NCI-H2227 (cell line): Measurements from ENCODE around the gene TPRG1L.

ENCODE experiments used
- DNase-seq: peaks from one replicate; lab custom pipeline; 2025; ENCODE audit not compliant: unreplicated experiment; lab: John Stamatoyannopoulos, UW

Gene TPRG1L

DNA sequence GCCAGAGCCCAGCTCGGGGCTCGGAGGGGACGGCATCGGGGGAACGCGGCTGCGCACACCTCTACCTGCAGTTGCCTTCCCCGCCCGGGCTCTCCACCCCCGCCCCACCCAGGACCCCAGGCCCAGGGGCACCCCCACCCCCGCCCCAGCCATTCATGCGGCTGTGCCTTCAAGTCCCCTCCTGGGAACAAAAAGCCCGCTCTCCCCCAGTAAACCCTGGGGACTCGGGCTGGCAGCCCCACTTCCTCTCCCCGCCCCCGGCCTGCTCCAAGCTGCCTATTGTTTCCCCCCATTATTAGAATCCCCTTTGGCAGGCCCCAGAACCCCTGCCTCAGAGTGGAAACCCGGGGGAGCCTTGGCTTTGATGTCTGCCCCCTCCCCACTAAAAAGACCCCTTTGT, 31.5 kb upstream of the TPRG1L start:
- no peak for DNase-seq

GRCh38 chr1:3593745-3594144, 31.1 kb upstream of the TPRG1L start:
- DNase-seq, result no peak

- no peak for DNase-seq
These were observed 30.0 kb upstream of the TPRG1L start for GRCh38 chr1:3594706-3595377.

- DNase-seq, result no peak
These were observed 28.9 kb upstream of the TPRG1L start for GRCh38 chr1:3595949-3596348.

DNA sequence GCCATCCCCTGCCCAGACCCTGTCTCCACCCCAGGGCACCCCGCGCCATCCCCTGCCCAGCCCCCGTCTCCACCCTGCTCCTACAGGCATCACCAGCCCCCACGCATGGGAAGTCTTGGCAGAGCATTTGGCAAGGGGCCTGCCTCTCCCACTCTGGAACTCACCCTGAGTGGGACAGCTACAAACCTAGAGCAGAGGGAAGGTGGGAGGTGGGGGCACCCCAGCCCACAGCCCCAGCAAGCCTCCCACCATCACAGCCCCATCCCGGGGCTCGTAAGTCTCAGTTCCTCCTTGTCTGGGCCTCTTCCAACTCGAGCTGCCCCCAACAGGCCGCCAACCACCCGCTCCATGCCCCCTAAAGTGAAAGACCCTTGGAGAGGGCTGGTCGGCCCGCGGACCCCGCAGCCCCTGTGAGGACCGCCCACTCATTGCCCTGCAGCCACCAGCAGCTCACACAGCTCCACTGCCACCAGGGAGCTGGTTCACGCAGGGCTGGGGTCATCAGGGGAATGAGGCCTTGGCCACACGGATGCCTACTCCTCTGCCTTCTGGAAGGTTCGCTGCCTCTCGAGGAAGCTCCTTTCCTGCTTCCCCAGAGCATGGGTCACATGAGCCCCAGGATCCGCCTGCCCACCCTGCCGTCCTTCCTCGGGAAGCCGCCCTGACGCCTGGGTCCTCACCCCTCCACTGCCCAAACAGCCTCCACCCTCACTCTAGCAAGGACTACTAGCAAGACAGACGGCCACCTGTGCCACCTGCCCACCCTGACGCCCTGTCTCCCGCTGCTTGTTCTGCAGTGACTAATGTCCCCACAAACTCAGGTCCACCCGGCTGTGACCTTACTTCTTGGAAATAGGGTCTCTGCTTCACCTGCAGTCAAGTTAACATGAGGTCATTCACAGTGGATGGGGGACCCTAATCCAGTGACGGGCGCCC, 27.9 kb upstream of the TPRG1L start:
- DNase-seq, result no peak

- no peak for DNase-seq
These were observed 27.2 kb upstream of the TPRG1L start for GRCh38 chr1:3597599-3597964.

DNA sequence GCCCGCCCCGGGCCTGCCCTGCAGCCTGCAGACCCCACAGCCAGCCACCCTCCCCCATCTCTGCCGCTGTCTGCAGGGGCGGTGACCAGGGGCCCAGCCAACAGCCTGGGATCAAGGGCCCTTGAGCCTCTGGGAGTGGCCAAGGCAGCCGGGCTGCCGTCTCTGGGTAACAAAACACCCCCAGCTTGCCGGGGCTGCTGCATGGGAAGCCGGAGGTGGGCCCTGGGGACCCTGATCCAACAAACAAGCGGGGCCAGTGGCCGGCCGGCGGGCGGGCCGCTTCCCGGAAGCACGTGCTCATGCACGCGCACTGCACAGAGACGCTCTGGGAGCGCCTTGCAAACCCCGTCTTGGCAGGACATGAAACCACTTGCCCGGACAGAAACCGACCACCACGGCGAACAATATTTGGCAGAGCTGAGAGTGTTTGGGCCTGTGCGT, 26.7 kb upstream of the TPRG1L start:
- no peak for DNase-seq

DNA sequence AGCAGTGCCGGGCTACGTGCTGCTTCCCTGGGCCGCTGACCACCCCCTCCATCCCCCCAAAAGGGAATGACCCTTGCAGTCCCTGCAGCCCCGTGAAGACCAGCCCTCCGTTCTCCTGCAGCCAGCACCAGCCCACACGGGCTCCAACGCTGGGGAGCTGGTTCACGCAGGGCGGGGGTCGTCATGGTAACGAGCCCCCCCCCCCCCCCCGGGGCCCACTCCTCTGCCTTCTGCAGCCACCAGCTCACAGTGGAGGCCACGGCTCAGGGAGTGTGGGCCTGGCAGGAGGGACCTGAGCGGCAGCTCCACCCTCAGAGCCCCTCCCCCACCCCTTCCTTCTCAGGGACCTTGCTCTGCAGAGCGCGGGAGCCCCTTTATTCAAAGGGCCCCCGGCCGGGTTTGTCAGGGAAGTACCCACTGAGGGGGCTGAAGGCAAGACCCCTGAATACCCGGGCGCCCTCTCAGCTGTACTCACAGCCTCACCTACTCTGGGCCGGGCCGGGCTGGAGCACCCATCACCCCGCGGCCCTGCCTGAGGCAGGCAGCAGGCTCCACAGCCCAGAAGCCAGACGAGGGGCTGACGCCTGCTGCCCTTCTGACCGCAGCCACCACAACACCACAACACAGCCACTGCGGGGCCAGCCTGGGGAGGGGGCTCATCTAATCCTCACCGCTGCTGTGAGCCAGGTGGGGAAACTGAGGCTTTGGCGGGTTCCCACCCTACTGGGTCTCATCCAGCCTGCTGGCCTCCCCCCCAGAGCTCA, 26.1 kb upstream of the TPRG1L start:
- peak; percentile 57 for DNase-seq

GRCh38 chr1:3599286-3599811, 25.5 kb upstream of the TPRG1L start:
- no peak for DNase-seq

- no peak for DNase-seq
These were observed 25.0 kb upstream of the TPRG1L start for GRCh38 chr1:3599816-3600215.

GRCh38 chr1:3600354-3600753, 24.5 kb upstream of the TPRG1L start:
- DNase-seq, result no peak

GRCh38 chr1:3601743-3602142, 23.1 kb upstream of the TPRG1L start:
- DNase-seq, result no peak

DNA sequence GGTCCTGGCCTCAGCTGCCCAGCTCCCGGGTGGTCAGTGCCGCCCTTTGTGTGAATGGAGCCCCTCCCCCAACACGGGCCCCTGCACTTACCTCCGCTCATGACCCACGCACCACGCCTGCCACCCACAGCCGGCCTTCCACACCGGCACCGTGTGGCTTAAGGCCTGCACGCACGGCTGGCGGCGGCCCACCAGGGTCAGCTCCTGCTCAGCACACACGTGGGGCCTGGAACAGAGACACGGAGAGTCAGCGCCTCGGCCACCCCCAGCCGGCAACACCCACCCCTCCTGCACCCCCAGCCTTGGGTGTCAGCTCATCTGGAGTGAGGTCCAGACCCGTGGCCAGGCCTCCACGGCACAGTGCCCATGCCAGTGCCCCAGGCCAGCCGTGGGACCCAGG, 22.4 kb upstream of the TPRG1L start:
- no peak for DNase-seq

DNA sequence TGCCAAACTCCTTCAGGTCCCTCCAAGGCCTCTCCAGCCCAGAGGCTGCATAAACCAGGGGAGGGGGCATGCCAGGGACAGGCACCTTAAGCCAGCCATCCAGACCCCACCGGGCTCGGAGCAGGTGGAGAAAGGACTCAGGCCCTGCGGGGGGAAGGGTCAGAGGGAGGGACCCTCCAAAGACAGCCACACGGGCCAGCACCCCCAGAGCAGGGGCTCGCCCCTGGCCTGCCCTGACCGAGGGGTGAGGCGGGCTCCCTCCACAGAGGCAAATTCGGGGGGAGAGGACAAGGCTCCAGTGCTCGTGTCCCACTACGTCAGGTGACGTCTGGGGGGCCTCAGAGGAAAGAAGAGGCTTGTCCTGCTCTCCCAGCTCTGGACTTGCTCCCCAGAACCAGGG, 21.7 kb upstream of the TPRG1L start:
- DNase-seq, result no peak

- DNase-seq, result no peak
These were observed 21.0 kb upstream of the TPRG1L start for GRCh38 chr1:3603571-3604467.

DNA sequence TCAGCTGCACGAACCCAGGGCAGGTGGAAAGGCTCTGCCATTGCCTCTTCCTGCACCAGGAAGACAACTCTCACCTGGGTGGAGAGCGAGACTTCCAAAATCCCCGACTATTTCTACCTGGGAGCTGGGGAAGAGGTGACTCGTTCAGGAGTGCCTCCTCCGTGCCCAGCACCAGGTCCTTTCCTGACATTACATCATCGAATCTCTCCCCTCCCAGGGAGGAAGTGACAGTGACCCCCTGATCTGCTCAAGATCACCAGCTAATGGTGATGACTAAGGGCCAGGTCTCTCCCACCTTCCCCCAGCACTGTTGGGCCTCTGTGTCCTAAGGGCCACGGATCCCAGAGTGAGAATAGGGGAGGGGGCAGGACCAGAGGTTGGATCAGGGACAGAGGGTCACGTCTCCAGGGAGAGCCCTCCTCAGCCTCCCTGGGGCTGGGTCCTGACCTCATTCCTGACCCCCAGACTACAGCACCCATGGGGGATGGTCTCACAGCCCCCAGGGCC, 20.3 kb upstream of the TPRG1L start:
- DNase-seq, result no peak

- DNase-seq, result no peak
These were observed 19.6 kb upstream of the TPRG1L start for GRCh38 chr1:3604997-3605823.

GRCh38 chr1:3606779-3607702, 17.8 kb upstream of the TPRG1L start:
- no peak for DNase-seq
